B cell (primary cell): ENCODE measurements around the gene SRBD1. TPM values are rescaled to one million over a fixed set of nuclear protein-coding genes. Genes with fewer than 3 reads are reported as not detected.

Experiments used
- ATAC-seq: fragments of 200-7000 bp; cut with Tn5 transposase; one replicate; pipeline ENCODE4 v1.10.0; 2021; ENCODE audit warnings: low read depth, mild to moderate bottlenecking, moderate number of reproducible peaks, moderate library complexity
- CTCF ChIA-PET: fragments of 350-600 bp; sonication (Branson Sonifier 250); formaldehyde crosslinking; loops from one replicate; lab custom pipeline; 2021; ENCODE audit warnings: antibody characterized with exemption, inconsistent platforms; lab: Charles Lee
- POLR2A ChIA-PET: fragments of 350-600 bp; sonication (Branson Sonifier 250); formaldehyde crosslinking; loops from one replicate; lab custom pipeline; 2021; ENCODE audit warnings: antibody characterized with exemption; lab: Charles Lee
- DNase-seq: peaks from one replicate; pipeline ENCODE4 v3.0.0; 2013
- H2AFZ ChIP-seq: 2 replicates; pipeline ENCODE4 v1.6.1; 2012; ENCODE audit warnings: mild to moderate bottlenecking, low read depth, low read length; ENCODE audit not compliant: insufficient read depth, poor library complexity, severe bottlenecking
- H3K27ac ChIP-seq, 2 donors: 1 replicate in 1 of 2; 2 replicates in 1 of 2; pipeline ENCODE4 v1.5.1; 2012 to 2013; ENCODE audit warnings: low read length in 2 of 2, mild to moderate bottlenecking in 2 of 2, moderate library complexity in 1 of 2
- H3K27me3 ChIP-seq, 4 experiments: fragments of 200-600 bp in 1 of 4; sonication (generic) in 1 of 4; replicated peaks in 1 of 4; 1 replicate in 2 of 4; 2 replicates in 2 of 4; pipeline versions ENCODE4 v1.6.1 to v1.7.0; 2013 to 2016; ENCODE audit warnings: low read length in 3 of 4, mild to moderate bottlenecking in 2 of 4, mixed read lengths in 1 of 4, moderate library complexity in 1 of 4; ENCODE audit not compliant: insufficient read depth in 4 of 4, control insufficient read depth in 3 of 4; ENCODE audit errors: control extremely low read depth in 1 of 4
- H3K36me3 ChIP-seq, 2 experiments: replicated peaks in 1 of 2; 1 replicate in 1 of 2; 2 replicates in 1 of 2; pipeline versions ENCODE4 v1.6.1 to v1.7.1; 2013; ENCODE audit warnings: low read length in 1 of 2; ENCODE audit not compliant: insufficient read depth in 2 of 2, control insufficient read depth in 1 of 2; ENCODE audit errors: control extremely low read depth in 1 of 2, extremely low read depth in 1 of 2
- H3K4me1 ChIP-seq, 2 donors: fragments of 200-600 bp in 1 of 2; sonication (generic) in 1 of 2; 1 replicate in 1 of 2; 2 replicates in 1 of 2; pipeline versions ENCODE4 v1.5.1 to v1.6.1; 2013 to 2017; ENCODE audit warnings: low read length in 2 of 2; ENCODE audit not compliant: control insufficient read depth in 2 of 2, insufficient read depth in 2 of 2
- H3K4me2 ChIP-seq: replicated peaks from 2 replicates; pipeline ENCODE3; 2012; ENCODE audit warnings: mild to moderate bottlenecking, low read depth, low read length; ENCODE audit not compliant: poor library complexity, severe bottlenecking
- H3K4me3 ChIP-seq, 5 experiments: fragments of 200-600 bp in 1 of 5; sonication (generic) in 1 of 5; 1 replicate in 3 of 5; 2 replicates in 2 of 5; pipeline versions ENCODE4 v1.5.1 to v1.7.0; 2011 to 2016; ENCODE audit warnings: low read length in 4 of 5, mild to moderate bottlenecking in 4 of 5, low read depth in 2 of 5, control low read depth in 1 of 5, moderate library complexity in 1 of 5; ENCODE audit not compliant: insufficient read depth in 1 of 5; ENCODE audit errors: control extremely low read depth in 1 of 5, extremely low read depth in 1 of 5
- H3K79me2 ChIP-seq: fragments of 200-600 bp; sonication (generic); one replicate; pipeline ENCODE4 v1.6.0; 2016; ENCODE audit warnings: low read length; ENCODE audit not compliant: control insufficient read depth, insufficient read depth
- H3K9ac ChIP-seq: fragments of 200-600 bp; sonication (generic); 2 replicates; pipeline ENCODE4 v1.6.1; 2017; ENCODE audit warnings: mild to moderate bottlenecking, low read length, moderate library complexity
- H3K9me3 ChIP-seq, 3 donors: one replicate each; pipeline versions ENCODE4 v1.6.1 to v1.7.1; 2013; ENCODE audit warnings: low read length in 2 of 3; ENCODE audit not compliant: control insufficient read depth in 2 of 3, insufficient read depth in 1 of 3; ENCODE audit errors: control extremely low read depth in 1 of 3
- H4K20me1 ChIP-seq: 2 replicates; pipeline ENCODE4 v1.6.0; 2012; ENCODE audit warnings: mild to moderate bottlenecking, low read length; ENCODE audit not compliant: insufficient read depth, control insufficient read depth, poor library complexity, severe bottlenecking
- H3K27ac Mint-ChIP-seq: one replicate; pipeline ENCODE4 v1.8.0; 2021; ENCODE audit warnings: mixed read lengths
- H3K27me3 Mint-ChIP-seq: one replicate; pipeline ENCODE4 v1.8.0; 2021; ENCODE audit warnings: mixed read lengths
- H3K4me1 Mint-ChIP-seq: one replicate; pipeline ENCODE4 v1.8.0; 2021; ENCODE audit warnings: mixed read lengths
- H3K4me3 Mint-ChIP-seq: one replicate; pipeline ENCODE4 v1.8.0; 2021; ENCODE audit warnings: mixed read lengths
- H3K9me3 Mint-ChIP-seq: one replicate; pipeline ENCODE4 v1.8.0; 2022; ENCODE audit warnings: mixed read lengths; ENCODE audit not compliant: insufficient read depth
- CTCF ChIP-seq: fragments of 200-600 bp; IDR thresholded peaks from one replicate; pipeline ENCODE4 v1.8.0; 2022; ENCODE audit warnings: antibody characterized with exemption, mild to moderate bottlenecking
- EZH2 ChIP-seq: IDR thresholded peaks from 2 replicates; pipeline ENCODE4 v1.6.1; 2012; ENCODE audit warnings: borderline replicate concordance, low read depth, mild to moderate bottlenecking, moderate library complexity, low read length; ENCODE audit not compliant: insufficient read depth, poor library complexity, severe bottlenecking
- WGBS: methylation state at CpG from one replicate; pipeline ENCODE4 v1.1.5; 2013; ENCODE audit warnings: missing lambda C conversion rate; ENCODE audit not compliant: insufficient coverage; 5-methylcytosine and 5-hydroxymethylcytosine counted together
- intact Hi-C: fragments of 100-400 bp; cut with micrococcal nuclease; formaldehyde crosslinking; loops from one replicate; pipeline ENCODE4 v1.10.0; 2022
- polyA plus RNA-seq: library from polyadenylated mRNA; depleted of rRNA; stranded (reverse); fragments of >200 nt; gene quantifications from 2 replicates; pipeline ENCODE4 v1.2.3, GENCODE V29; 2012
- total RNA-seq, 2 donors: library from RNA; stranded (reverse); fragments of 120-200 nt in 1 of 2; gene quantifications; 1 replicate in 1 of 2; 2 replicates in 1 of 2; pipeline versions ENCODE4 v1.2.3 to v1.2.4, GENCODE V29; 2013 to 2022

Gene SRBD1
- total and polyA plus RNA-seq, 2 donors (not counting 1 experiment from before 2014, with no cell fraction given), result 6.2 to 27.1 TPM

- Histone ChIP-seq H3K9me3 (no peaks in the 10 kb centered on the region), H4K20me1 (no peaks in the 10 kb centered on the region), H3K4me1 (no peaks in the 10 kb centered on the region), H3K79me2 (no peaks in the 10 kb centered on the region), H3K27ac (no peak overlapping the region), H3K4me3 (no peak overlapping the region), H2AFZ (no peak overlapping the region), H3K27me3 (no peaks in the 10 kb centered on the region), H3K36me3 (peaks cover 10 to 14% of the 10 kb centered on the region in 2 experiments), H3K9ac (no peak overlapping the region), H3K4me2 (no peak overlapping the region)
- Mint-ChIP-seq H3K27ac (no peak overlapping the region), H3K27me3 (no peaks in the 10 kb centered on the region), H3K9me3 (no peaks in the 10 kb centered on the region), H3K4me1 (no peaks in the 10 kb centered on the region), H3K4me3 (no peak overlapping the region)
- ChIA-PET POLR2A (no interaction called here), CTCF (no interaction called here)
- ATAC-seq, result no peak
- DNase-seq, result no peak
- no CpG with 5 or more reads among the region's 2 CpGs for WGBS
- intact Hi-C loops, result loop anchor here (10.0 kb wide), 1 partner anchor 1274 kb away; no protein-coding TSS in a partner anchor
- no peak for TF ChIP-seq EZH2
- TF ChIP-seq CTCF, result no peak
These were observed 220.6 kb downstream of the SRBD1 start for GRCh38 chr2:45390441-45390840.

- no peaks in the 10 kb centered on the region for H3K79me2 ChIP-seq
- H3K4me1 ChIP-seq, result no peaks in the 10 kb centered on the region
- DNase-seq (no peak), ATAC-seq (no peak)
- H3K27ac ChIP-seq, result no peak overlapping the region
- Mint-ChIP-seq H3K27ac (no peak overlapping the region), H3K9me3 (no peaks in the 10 kb centered on the region), H3K4me1 (no peaks in the 10 kb centered on the region), H3K4me3 (no peak overlapping the region), H3K27me3 (no peaks in the 10 kb centered on the region)
- H4K20me1 ChIP-seq, result no peaks in the 10 kb centered on the region
- WGBS, result no CpG with 5 or more reads among the region's 4 CpGs
- no peaks in the 10 kb centered on the region for H3K9me3 ChIP-seq
- H3K4me3 ChIP-seq, result no peak overlapping the region
- no peak overlapping the region for H2AFZ ChIP-seq
- no peak overlapping the region for H3K9ac ChIP-seq
- H3K4me2 ChIP-seq, result no peak overlapping the region
- intact Hi-C loops, result no loop called here
- CTCF ChIA-PET, result no interaction called here
- H3K36me3 ChIP-seq, result peaks cover 10 to 14% of the 10 kb centered on the region in 2 experiments
- TF ChIP-seq CTCF (no peak), EZH2 (no peak)
- H3K27me3 ChIP-seq, result no peaks in the 10 kb centered on the region
- POLR2A ChIA-PET, result no interaction called here
These were observed 222.4 kb downstream of the SRBD1 start for GRCh38 chr2:45388541-45389100.
